Upper lobe of right lung (tissue), 1 donor: ENCODE data around the gene PNPLA5. TPM values are rescaled to one million over a fixed set of nuclear protein-coding genes. Genes with fewer than 3 reads are reported as not detected.

Source experiments
- ATAC-seq: fragments of 200-7000 bp; cut with Tn5 transposase; one replicate; pipeline ENCODE4 v1.9.1; 2020; ENCODE audit warnings: mild to moderate bottlenecking, moderate library complexity
- DNase-seq: peaks from one replicate; pipeline ENCODE4 v3.0.0-alpha.2; 2020
- H3K27ac ChIP-seq: fragments of 200-600 bp; one replicate; pipeline ENCODE4 v1.8.0; 2022
- H3K27me3 ChIP-seq: fragments of 200-600 bp; one replicate; pipeline ENCODE4 v1.8.0; 2022; ENCODE audit warnings: mild to moderate bottlenecking
- H3K36me3 ChIP-seq: fragments of 200-600 bp; one replicate; pipeline ENCODE4 v1.8.0; 2022
- H3K4me1 ChIP-seq: fragments of 200-600 bp; one replicate; pipeline ENCODE4 v1.8.0; 2022
- H3K4me3 ChIP-seq: fragments of 200-600 bp; one replicate; pipeline ENCODE4 v1.8.0; 2022; ENCODE audit warnings: mild to moderate bottlenecking
- H3K9me3 ChIP-seq: fragments of 200-600 bp; one replicate; pipeline ENCODE4 v1.8.0; 2022
- CTCF ChIP-seq: fragments of 200-600 bp; IDR thresholded peaks from one replicate; pipeline ENCODE4 v1.8.0; 2022; ENCODE audit warnings: antibody characterized with exemption
- intact Hi-C: fragments of 100-400 bp; cut with DNase I; formaldehyde crosslinking; loops from one replicate; pipeline ENCODE4 v1.11.0; 2022
- total RNA-seq: library from RNA; stranded (reverse); fragmentation: NEBNext Ultra II Directional; extraction: Animal tissue kit (Norgen Biotek cat#: 25700); gene quantifications from one replicate; pipeline ENCODE4 v1.2.1, GENCODE V29; 2021
- donor health status: DM: no; HTN: yes; CAD: no; lungs with severe emphysema.

Gene PNPLA5
- total RNA-seq, 1 donor from 2014 or later = not detected

DNA sequence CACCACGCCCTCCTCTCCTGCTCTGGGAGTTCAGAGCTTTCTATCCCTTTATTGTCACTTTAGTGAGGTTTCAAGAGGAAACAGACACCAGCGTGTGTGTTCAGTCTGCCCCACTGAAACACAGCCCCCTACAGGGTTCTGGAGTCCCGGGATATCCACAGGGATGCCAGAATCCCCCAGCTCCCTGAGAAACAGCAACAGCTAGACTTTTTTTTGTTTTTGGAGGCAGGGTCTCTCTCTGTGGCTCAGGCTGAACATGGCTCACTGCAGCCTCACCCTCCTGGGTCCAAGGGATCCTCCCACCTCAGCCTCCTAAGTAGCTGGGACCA is 39.9 kb downstream of the PNPLA5 start:
- no peak overlapping the region for H3K27ac ChIP-seq
- ATAC-seq (no peak), DNase-seq (no peak)
- no peak overlapping the region for H3K4me3 ChIP-seq
- TF ChIP-seq CTCF = no peak
- peaks cover 8% of the 10 kb centered on the region for H3K27me3 ChIP-seq
- no peaks in the 10 kb centered on the region for H3K36me3 ChIP-seq
- no peaks in the 10 kb centered on the region for H3K4me1 ChIP-seq
- intact Hi-C loops = no loop called here
- no peaks in the 10 kb centered on the region for H3K9me3 ChIP-seq

GRCh38 chr22:43851058-43851978 is 40.5 kb downstream of the PNPLA5 start:
- ATAC-seq (no peak), DNase-seq (no peak)
- no peak for TF ChIP-seq CTCF
- no peaks in the 10 kb centered on the region for H3K36me3 ChIP-seq
- no peak overlapping the region for H3K27ac ChIP-seq
- H3K27me3 ChIP-seq = peaks cover 8% of the 10 kb centered on the region
- no peak overlapping the region for H3K4me3 ChIP-seq
- intact Hi-C loops = no loop called here
- no peaks in the 10 kb centered on the region for H3K4me1 ChIP-seq
- H3K9me3 ChIP-seq = no peaks in the 10 kb centered on the region

DNA sequence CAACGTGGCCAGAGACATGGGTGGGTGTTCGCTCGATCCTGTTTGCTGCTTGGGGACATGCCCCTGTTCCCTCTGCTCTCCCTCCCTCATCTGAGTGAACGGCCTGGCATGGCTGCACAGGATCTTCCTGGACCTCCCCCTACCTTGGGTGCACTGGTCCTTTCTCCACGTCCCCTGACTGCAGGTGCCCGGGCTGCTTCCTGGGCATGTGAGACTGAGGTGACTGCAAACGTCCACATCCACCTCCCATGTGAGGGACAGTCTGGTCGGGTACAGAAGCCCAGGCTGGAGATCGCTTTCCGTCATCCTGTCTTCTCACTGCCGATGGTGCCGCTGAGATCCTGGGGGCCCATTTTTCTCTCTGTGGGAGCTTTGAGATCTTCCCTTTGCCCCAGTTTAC is 41.3 kb downstream of the PNPLA5 start:
- H3K27me3 ChIP-seq = peaks cover 8% of the 10 kb centered on the region
- H3K9me3 ChIP-seq = no peaks in the 10 kb centered on the region
- H3K4me1 ChIP-seq = no peaks in the 10 kb centered on the region
- no peak for ATAC-seq
- H3K27ac ChIP-seq = no peak overlapping the region
- intact Hi-C loops = no loop called here
- TF ChIP-seq CTCF = no peak
- H3K36me3 ChIP-seq = no peaks in the 10 kb centered on the region
- peak; percentile 45 for DNase-seq
- H3K4me3 ChIP-seq = no peak overlapping the region

- TF ChIP-seq CTCF = no peak
- H3K9me3 ChIP-seq = no peaks in the 10 kb centered on the region
- H3K4me1 ChIP-seq = no peaks in the 10 kb centered on the region
- H3K4me3 ChIP-seq = no peak overlapping the region
- no peaks in the 10 kb centered on the region for H3K36me3 ChIP-seq
- ATAC-seq (no peak), DNase-seq (no peak)
- H3K27me3 ChIP-seq = peaks cover 8% of the 10 kb centered on the region
- intact Hi-C loops = no loop called here
- H3K27ac ChIP-seq = no peak overlapping the region
These were observed 42.1 kb downstream of the PNPLA5 start for GRCh38 chr22:43849731-43850130.

- H3K27me3 ChIP-seq = peaks cover 8% of the 10 kb centered on the region
- H3K4me1 ChIP-seq = no peaks in the 10 kb centered on the region
- H3K27ac ChIP-seq = no peak overlapping the region
- no peaks in the 10 kb centered on the region for H3K36me3 ChIP-seq
- peak; percentile 16 for TF ChIP-seq CTCF
- no peak overlapping the region for H3K4me3 ChIP-seq
- intact Hi-C loops = no loop called here
- no peak for ATAC-seq
- no peaks in the 10 kb centered on the region for H3K9me3 ChIP-seq
- DNase-seq = peak; percentile 52
These were observed 43.2 kb downstream of the PNPLA5 start for GRCh38 chr22:43848366-43849171.
